Activated CD4-positive, alpha-beta T cell treated with anti-CD3 and anti-CD28 coated beads, Interleukin-2, Interleukin-4, amounts not matched to agents 100 ng/mL and 50 ng/mL, durations not matched to agents 16 hours and 8 hours (primary cell): ENCODE measurements around the gene AGFG2.

Experiments
- DNase-seq: peaks from one replicate; pipeline ENCODE4 v3.0.0-alpha.2; 2020; ENCODE audit warnings: low spot score

Gene AGFG2

DNA sequence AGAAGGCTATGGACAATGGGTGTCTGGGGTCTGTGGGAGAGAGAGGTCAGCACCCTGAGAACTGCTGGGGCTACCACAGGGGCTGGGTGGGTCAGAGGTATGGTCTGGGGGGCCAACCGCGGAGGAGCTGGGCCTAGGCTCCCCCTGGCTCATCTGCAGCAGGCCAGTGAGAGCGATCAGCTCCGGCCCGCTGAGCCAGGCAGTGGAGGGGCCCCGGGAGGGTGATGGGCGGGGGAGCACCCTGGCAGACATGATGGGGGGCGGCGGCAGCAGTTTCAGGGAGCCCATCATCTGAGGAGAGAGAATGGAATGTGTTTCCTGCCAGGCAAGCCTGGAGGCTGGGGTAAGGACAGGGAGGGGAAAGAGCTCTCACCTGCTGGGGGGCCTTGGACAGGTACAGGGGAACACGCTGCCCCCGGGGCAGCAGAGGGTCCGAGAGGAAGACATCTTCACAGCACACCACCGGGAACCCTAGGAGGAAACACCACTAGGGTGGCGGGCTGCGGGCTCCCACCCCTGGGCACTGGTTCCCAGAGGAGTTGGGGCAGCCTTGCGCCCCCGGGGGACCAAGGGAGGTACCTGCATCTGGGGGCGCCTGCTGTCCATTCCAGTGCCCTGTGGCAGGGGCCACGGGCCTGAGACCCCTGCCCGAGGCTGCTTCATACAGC lies 33.4 kb downstream of the AGFG2 start:
- no peak for DNase-seq

DNA sequence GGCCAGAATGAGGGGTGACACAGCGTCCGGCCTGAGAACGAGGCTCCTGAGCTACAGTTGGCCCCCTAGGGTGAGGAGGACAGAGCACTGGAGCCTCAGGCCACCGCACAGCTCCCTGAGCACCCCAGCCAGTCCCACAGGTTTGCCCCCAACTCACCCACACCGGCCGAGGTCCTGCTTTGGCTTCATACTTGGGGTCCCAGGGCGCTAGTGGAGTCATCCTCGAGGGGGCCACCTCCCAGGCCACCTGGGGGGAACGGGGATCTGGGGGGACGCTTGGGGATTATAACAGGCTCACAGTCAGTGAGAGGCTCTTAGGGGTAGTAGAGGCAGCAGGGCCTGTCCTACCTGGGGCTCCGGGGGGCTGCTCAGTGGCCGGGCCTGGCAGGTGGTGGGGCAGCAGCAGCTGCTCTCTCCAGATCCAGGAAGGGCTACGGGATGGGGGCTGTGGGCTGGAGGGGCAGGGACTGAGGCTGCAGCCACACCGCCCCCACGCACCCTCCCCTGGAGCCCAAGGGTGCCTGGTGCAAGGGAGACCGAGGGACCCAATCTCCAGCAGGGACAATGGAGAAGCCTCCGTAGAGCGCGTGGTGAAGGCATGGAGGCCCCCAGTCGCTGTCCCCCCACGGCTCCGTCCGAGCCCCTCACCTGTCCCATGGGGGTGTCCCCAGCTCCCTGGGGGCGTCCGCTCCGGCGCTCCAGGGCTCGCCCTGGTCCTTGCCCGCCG lies 34.1 kb downstream of the AGFG2 start:
- DNase-seq: no peak

DNA sequence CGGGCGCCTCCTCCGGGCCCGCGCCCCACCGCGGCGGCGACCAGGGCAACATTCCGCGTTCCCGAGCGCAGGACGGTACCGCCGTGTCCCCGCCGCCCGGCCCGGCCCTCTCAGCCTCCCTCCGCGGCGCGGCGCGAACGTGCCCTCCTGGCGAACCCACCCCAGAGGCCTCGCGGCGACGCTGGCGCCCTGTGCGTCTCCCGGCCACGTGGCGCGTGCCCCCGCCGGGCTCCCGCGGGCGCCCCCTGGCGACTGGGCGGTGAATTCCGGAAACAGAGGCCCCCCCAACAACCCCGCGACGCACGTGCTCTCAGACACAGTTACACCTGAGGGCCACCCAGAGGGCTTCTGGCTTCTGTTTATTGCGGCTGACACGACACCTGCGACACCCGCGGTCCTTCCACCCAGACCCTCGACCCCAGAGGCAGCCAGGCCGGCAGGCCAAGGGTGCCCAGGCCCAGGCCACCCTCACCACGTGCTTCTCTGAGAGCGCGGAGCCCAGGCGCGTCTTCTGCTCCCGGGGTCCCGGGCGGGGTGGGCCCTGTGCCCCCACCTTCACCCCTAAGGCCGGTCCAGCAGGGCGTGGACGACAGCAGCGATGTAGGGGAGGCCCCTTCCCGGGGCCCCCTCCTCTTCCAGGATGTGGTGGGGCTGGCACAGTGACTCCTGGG lies 34.8 kb downstream of the AGFG2 start, which contains the start of gene SAP25:
Gene SAP25, minus strand, starts transcription at position 210 of the 671 bp plus-strand sequence. Its CDS starts 158 bp downstream, at position 52.
- DNase-seq: no peak

DNA sequence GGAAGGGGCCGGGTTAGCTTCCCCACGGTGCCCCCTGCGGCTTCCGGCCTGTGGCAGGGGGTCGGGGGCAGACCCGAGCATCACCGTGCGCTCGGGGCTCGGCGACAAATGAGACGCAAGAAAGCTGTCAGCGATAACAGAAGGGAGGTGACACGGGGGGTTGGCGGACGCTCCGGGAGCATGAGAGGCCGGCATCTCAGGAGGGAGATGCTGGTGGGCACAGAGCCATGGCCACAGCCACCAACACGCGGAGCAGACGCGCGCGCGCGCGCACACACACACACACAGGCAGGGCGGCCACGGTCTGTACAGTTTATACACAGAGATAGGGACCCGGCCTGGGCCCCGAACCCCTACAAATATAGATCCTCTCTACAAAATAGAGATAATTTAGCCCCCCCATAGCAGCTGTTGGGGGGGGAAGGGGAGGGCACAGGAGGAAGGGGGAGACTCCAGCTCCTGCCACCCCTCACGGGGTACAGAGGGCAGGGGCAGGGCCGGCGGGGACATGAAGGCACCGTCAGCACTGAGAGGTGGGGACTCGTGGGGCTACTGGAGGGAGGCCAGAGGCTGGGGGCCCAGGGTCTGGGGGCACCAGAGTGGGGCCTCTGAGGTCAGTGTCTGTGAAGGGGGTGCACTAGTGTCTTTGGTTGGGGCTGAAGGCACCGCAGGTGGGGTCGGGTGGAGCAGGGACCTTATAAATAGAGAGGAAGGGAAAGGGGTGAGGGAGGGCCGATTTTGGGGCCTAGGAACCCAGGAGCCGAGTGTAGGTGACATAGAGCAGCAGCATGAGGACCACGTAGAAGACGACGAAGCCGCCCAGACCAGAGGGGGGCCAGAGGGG lies 35.6 kb downstream of the AGFG2 start:
- DNase-seq: no peak

DNA sequence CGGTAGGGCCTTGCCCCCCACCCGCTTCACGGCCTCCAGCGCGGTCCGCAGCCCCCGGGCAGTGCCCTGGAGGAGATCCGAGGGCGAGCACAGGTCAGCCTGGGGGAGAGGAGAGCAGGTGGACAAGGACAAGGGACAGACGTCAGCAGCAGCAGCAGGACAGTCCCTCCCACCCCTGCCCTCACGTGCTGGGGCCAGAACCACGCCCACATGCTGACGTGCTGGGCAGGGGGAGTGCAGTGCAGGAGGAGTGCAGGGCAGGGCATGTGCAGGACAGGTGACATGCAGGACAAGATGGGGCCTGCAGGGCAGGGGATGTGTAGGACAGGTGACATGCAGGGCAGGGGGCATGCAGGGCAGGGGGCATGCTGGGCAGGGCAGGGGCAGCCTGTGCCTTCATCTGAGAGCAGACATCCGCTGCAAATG lies 36.2 kb downstream of the AGFG2 start:
- no peak for DNase-seq

DNA sequence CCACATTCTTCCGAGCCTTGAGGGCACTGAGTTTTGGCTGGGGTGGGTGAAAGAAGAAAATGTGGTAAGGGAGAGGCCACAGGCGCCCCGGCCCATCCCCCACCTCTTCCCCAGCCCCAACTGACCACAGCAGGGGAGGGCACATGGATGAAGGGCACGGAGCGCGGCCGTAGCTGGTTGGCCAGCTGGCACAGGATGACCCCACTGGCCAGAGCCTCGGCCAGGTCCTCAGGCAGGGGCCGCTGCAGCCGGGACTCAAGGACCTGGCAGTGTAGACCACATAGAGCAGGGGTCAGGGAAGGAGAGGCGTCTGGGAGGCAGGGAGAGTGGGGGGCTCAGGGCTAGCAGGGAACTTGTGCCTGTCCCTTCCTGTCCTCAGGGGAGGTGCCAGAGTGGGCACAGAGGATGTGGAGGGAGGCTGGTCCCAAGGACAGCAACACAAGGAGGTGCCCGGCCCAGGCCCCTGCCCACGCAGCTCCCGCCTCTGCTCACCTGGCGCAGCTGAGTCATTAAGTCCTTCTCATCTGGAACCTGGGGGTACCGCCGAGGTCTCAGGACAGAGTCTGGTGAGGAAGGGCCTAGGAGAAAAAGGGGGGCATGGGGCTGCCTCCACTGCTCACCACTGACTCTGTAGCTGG lies 36.9 kb downstream of the AGFG2 start:
- no peak for DNase-seq

DNA sequence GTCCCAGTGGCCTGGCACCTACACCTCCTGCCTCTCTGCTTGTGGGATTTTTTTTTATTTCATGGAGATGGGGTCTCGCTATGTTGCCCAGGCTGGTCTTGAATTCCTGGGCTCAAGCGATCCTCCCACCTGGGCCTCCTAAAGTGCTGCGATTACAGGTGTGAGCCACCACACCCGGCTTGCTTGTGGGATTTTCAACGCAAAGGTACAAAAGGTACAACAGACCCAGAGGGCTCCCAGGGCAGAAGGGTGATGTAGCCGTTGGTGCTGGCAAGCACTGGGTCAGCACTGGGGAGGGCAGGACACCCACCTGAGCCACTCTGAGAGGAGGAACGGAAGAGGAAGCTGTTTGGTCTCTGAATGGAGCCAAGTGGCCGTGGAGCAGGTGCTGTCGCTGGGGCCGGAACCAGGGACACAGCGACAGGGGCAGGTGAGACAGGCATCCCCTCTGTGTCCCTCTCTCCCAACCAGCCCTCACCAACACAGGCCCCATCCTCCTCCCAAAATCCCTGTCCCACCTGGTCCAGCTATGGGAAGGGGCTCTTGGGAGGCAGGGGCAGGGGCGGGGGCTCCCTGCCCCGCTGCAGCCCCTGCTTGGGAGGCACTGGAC lies 37.5 kb downstream of the AGFG2 start:
- DNase-seq: no peak

DNA sequence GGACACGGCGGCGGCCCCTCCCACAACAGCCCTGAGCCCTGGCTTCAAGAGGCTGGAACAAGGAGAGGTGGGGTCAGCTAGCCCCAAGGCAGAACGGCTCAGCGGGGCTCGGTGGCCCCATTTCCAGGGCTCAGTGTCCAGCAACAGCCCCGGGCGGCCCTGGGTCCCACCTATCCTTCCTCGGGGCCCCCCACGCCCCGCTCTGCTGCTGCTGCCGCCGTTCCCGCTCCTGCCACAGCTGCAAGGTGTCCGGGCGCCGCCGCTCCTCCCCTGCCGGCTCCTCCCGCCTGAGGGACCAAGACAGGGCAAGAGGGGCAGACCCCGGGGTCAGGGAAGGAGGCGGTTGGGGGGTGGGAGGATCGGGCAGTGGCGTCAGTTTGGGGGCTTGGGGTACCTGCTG lies 38.1 kb downstream of the AGFG2 start:
- DNase-seq: no peak

DNA sequence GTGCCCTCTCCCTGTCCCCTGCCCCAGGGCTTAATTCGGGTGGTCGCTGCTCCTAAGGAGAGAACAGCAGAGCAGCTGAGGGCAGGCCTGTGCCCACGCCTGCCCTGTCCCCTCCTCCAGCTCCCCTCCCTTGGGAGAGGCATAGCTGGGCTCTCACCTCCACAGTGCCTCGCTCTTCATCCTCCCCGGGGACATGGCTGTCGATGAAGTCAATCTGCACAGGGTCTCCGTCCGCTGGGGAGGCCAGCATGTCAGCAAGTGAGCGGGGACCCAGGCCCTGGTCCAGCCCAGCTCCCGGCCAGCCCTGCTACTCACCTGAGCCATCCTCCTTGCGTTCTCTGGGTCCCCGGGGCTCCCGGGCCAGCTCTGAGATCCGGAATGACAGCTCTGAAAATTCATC lies 38.5 kb downstream of the AGFG2 start:
- no peak for DNase-seq

DNA sequence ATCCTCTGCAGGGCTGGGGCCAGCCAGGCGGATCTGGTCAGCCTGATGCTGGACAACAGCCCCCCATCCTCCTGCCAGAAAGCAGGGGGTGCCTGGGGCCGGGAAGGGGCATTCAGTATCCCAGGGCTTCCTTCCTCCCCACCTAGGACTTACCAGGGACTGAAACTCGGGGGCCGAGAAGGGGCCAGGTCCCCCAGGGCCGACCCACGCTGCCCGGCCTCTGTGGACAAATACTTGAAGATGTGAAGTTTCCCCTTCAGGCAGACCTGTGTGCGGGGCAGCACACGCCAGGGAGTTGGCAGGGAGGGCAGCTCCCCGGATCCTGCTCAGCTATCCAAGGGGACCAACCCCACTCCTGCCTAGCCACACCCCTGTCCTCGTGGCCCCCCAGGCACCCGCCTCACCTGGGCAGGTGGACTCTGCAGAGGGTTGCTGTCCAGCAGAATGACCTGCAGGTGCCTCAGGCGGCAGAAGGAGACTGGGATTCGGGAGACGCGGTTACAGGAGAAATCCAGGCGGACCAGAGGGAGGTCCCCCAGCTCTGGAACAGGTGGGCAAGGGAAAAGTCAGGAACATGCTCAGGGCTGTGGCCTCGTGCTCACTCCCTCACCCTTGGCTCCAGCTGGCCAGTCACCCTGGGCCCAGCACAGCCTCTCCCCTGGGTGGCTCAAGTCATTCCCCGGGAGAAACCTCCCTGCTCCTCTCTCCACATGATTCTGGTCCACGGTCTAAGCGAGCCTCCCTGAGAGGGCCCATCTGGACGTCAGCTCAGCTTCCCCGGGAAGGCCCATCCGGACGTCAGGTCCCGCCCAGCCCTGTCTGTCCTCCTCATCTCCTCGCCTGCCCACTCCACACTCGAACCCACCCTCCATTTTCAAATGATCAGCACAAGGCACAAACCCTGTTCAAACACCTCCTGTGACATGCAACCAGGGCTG lies 39.5 kb downstream of the AGFG2 start:
- DNase-seq: no peak

DNA sequence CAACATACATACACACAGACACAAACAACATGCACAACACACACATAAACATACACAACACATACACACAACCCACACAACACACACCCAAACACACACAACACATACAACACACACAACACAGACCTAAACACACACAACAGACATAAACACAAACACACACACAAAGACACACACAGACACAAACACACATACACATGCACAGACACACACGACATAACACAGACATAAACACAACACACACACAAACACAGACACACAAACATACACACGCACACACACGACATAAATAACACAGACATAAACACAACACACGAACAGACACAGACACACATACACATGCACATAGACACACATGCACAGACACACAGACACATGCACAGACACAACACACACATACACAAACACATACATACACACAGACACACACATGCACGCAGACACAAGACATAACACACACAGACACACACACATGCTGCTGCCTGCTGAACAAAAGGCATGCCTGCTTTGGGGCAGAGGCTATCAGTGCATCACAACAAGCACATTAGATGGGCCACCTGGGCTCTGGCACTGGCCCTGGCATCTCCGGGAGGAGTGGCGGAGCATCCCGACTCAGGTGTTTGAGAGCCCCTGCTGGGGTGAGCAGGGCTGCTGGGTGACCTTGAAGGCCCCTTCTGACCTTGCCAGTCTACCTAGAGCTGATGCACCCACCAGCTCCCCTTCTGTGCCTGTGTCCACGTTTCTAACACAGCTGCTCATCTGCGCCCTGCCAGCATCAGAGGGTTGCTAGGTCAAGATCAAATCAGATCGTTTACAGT lies 41.7 kb downstream of the AGFG2 start:
- DNase-seq: no peak

DNA sequence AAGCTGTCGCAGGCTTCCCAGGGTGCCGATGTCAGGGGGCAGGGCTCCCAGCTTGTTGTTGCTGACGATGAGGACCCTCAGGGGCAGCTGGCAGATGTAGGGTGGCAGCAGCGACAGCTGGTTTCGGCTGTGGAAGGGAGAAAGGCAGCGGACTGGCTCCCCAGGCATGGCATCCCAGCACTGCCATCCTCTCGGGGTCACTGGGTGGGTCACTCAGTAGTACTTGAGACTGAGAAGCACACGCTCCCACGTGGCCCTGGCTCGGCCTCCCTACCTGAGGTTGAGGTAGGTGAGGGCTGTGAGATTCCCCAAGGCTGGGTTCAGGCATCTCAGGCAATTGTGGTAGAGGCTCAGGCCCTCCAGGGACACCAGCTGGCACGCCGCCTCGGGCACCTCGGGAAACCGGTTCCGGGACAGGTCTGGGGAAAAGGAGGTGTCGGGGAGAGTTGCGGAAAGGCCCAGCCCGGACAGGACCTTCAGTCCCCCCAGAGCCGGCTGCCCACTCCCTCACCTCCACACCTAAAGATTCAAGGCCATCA lies 43.1 kb downstream of the AGFG2 start:
- DNase-seq: no peak

DNA sequence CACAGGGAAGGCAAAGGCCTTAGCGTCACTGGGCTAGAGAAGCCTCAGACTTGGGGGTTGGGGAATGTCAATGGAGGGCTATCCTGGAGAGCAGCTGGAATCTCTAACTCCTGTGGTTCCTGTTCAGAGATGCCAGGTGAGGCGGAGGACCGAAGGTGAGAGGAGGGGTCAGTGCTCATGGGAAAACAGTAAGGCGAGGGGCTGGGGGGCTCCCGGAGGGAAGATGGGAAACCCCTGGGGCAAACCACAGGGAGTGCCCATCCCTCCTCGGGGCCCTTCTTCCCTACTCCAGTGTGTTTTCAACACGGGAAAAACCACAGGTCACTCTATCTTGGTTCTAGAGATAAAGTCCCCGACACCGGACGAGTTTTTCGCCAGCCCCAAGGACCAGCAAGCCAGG lies 43.6 kb downstream of the AGFG2 start:
- no peak for DNase-seq

DNA sequence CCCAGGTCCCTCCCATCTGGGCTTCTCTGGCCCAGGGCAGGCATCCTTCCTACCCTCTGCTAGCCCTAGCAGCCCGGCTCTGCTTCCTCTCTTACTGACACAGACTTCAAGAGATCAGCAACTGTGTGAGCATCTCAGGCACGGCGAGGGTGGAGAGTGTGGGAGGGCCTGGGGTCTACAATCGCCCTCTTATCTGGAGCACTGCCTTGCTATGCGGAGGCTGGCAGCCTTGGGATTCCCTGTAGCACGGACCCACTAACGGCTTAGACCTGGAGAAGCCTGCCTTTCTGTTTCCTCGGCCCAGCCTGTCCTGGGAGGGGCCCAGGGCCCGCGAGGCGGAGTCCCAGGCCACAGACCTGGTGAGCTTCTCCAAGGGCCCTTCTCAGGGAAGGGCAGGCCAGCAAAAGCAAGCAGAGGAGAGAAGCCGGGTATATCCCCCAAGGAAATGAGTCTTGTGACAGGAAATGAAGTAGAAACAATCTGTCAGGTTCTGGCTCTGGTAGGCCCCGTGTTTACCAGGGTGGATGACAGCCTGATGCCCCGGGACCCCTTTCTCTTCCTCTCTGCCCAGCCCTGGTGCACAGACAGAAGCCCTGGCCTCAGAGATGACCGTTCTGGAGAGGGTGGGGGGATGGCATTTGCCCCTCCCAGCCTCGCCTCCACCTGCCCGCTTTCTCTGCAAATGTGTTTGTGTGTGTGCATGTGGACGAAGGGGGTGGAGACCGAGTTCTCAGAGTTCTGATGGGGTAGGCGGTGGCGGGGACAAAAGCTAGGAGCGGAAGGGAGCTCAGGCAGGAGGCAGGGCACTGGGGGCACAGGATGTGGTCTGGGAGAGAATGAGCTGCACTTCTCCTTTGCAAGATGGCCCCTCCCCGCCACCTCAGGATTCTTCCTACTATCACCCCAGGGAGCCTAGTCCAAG lies 44.4 kb downstream of the AGFG2 start:
- peak; percentile 83 for DNase-seq

DNA sequence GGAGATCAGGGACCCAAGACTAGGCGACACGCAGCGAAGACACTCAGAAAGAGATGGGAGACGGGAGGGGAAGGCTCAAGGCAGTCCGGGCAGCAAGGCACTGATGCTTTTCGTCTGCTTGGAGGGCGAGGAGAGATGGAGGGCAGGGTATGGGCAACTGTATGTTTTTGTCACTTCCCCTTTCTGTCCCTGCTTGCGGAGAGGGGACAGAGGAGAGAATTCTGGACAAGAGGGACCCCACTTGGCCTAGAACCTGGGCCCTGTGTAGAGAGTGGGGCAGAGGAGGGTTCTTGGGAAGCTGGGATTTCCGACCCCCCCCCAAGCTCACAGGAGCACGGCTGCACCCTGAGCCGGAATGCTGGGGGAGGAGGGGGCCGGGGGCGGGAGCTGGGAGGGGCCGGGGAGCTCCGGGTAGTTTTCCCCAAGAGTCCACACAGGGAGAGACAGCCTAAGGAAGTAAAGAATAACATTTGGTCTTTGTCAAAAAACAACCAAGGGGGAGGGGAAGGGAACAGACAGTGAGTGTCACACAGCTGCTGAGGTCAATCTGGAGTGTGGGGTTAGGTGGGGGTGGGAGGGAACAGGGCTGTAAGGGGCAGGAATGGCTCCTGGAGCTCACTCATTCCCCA lies 45.2 kb downstream of the AGFG2 start:
- DNase-seq: no peak

DNA sequence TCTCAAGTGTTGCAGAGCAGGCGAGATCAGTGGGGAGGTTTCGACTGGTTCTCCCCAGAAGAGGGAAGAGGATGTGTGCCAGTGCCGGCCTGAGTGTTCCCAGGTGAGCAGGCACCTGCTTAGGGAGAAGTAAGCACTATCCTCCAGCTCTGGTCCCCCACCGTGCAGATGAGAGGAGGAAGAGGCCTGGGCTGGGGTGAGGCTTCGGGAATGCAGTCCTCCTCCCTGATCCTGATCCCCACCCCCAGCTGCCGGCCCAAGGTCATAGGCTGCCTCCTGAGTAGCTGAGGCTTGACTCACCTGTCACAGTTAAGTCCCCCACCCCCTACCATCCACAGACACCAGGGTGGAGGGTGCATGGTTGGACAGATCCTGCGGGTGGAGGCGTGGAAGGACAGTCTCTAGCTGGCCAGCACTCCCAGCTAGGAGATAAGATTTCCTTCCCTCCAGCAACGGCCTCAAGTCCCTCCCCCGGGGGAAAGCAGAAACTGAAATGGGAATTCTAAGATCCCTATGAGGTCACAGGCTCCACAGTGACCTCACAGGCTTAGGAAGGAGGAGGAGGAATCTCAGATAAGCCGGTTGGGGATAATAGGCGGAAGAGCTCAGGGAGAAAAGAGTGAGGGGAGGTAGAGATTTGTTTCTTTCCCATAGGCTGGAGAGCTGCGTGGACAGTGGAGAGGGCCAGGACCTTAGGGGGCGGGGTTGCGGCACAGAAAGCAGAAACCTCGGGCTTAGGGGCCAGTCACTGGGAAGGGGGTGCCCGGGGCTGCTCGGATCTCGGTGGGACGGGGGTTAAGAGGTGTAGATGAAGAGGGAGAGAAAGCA lies 45.9 kb downstream of the AGFG2 start:
- no peak for DNase-seq
